Aorta (tissue), 5 donors: ENCODE measurements around the gene PHF23. TPM values are rescaled to one million over a fixed set of nuclear protein-coding genes. Genes with fewer than 3 reads are reported as not detected.

Experiments
- ATAC-seq: fragments of 200-7000 bp; cut with Tn5 transposase; one replicate; pipeline ENCODE4 v1.9.1; 2022; ENCODE audit warnings: moderate library complexity; ENCODE audit not compliant: low FRiP score
- DNase-seq, 2 donors: peaks; one replicate each; pipeline ENCODE4 v3.0.0-alpha.2; 2020
- H3K27ac ChIP-seq, 2 donors: one replicate each; pipeline ENCODE4 v1.5.1; 2013; ENCODE audit warnings: low read length in 2 of 2, mild to moderate bottlenecking in 2 of 2, moderate library complexity in 2 of 2, control low read depth in 1 of 2, inconsistent platforms in 1 of 2, low read depth in 1 of 2
- H3K27me3 ChIP-seq, 2 donors: one replicate each; pipeline ENCODE4 v1.6.1; 2013; ENCODE audit warnings: control low read depth in 1 of 2, low read length in 1 of 2, mild to moderate bottlenecking in 1 of 2, moderate library complexity in 1 of 2; ENCODE audit not compliant: insufficient read depth in 2 of 2, control insufficient read depth in 1 of 2
- H3K36me3 ChIP-seq, 2 donors: one replicate each; pipeline ENCODE4 v1.6.1; 2013; ENCODE audit warnings: control low read depth in 1 of 2, low read length in 1 of 2, mild to moderate bottlenecking in 1 of 2; ENCODE audit not compliant: insufficient read depth in 2 of 2, control insufficient read depth in 1 of 2
- H3K4me1 ChIP-seq, 2 donors: one replicate each; pipeline ENCODE4 v1.6.1; 2013; ENCODE audit warnings: low read length in 2 of 2, control low read depth in 1 of 2, mild to moderate bottlenecking in 1 of 2, moderate library complexity in 1 of 2; ENCODE audit not compliant: insufficient read depth in 2 of 2, control insufficient read depth in 1 of 2
- H3K4me3 ChIP-seq, 2 donors: one replicate each; pipeline ENCODE4 v1.5.1; 2013; ENCODE audit warnings: low read length in 2 of 2, control low read depth in 1 of 2, mild to moderate bottlenecking in 1 of 2
- H3K9me3 ChIP-seq: one replicate; pipeline ENCODE4 v1.6.1; 2013; ENCODE audit warnings: mild to moderate bottlenecking, low read length; ENCODE audit not compliant: control insufficient read depth
- WGBS, 2 donors: extraction: QIAGEN DNeasy Blood & Tissue Kit; methylation state at CpG; one replicate each; pipeline ENCODE4 v1.1.7; 2013; 5-methylcytosine and 5-hydroxymethylcytosine counted together
- intact Hi-C, 2 donors: fragments of 100-400 bp; cut with DNase I; formaldehyde crosslinking; loops; one replicate each; pipeline versions ENCODE4 v1.14.2 to v1.15.0; 2022
- polyA plus RNA-seq, 2 donors: library from polyadenylated mRNA; stranded (reverse); fragments of 200-250 nt; gene quantifications; one replicate each; pipeline ENCODE4 v1.2.3, GENCODE V29; 2013
- total RNA-seq, 2 donors: library from RNA; stranded (reverse); fragmentation: NEBNext Ultra II Directional; extraction: Animal tissue kit (Norgen Biotek cat#: 25700); gene quantifications; one replicate each; pipeline ENCODE4 v1.2.1, GENCODE V29; 2021
- donor health status: healthy with polysubstance abuse.
- donor health status: Bipolar disorder and iron deficiency.
- donor health status: DM: no; HTN: no; CAD: no.
- donor health status: DM: no; HTN: no; CAD: no.
- donor health status: DM: yes; HTN: yes; CAD: no.

The PHF23 gene
- total and polyA plus RNA-seq, 4 donors: 19.2 to 30.8 (median 26.4) TPM

GRCh38 chr17:7219812-7220592, 19.3 kb downstream of the PHF23 start, which contains the start of the genes ACADVL and DLG4:
Gene ACADVL, plus strand, starts transcription at chr17:7219938. Its CDS starts 47 bp downstream, at chr17:7219985.
Gene DLG4, minus strand, starts transcription at chr17:7219836.
- intact Hi-C loops: no loop called here
- peak; percentile 92 for ATAC-seq
- WGBS, 2 donors: 0 to 1% methylated on average over 42 to 63 of the region's 63 CpGs
- H3K27me3 ChIP-seq: no peaks in the 10 kb centered on the region
- H3K9me3 ChIP-seq: no peaks in the 10 kb centered on the region
- no peaks in the 10 kb centered on the region for H3K4me1 ChIP-seq
- peak within 1 kb of the TSS; percentile 23 to 89 for H3K27ac ChIP-seq
- H3K36me3 ChIP-seq: peaks cover 0 to 6% of the 10 kb centered on the region in 2 donors
- peak; percentile 96 to 99 for DNase-seq
- H3K4me3 ChIP-seq: peak within 1 kb of the TSS; percentile 22 to 56

- 16 to 18% methylated on average over 12 of the region's 12 CpGs for WGBS, 2 donors
- ATAC-seq: no peak
- Histone ChIP-seq H3K9me3 (no peaks in the 10 kb centered on the region), H3K27ac (peak overlapping the region; percentile 8 to 15), H3K27me3 (no peaks in the 10 kb centered on the region), H3K4me1 (no peaks in the 10 kb centered on the region), H3K36me3 (peaks cover 0 to 6% of the 10 kb centered on the region in 2 donors), H3K4me3 (no peak overlapping the region)
- no peak for DNase-seq
- intact Hi-C loops: no loop called here
These were observed 19.9 kb downstream of the PHF23 start for GRCh38 chr17:7219229-7219811.

DNA sequence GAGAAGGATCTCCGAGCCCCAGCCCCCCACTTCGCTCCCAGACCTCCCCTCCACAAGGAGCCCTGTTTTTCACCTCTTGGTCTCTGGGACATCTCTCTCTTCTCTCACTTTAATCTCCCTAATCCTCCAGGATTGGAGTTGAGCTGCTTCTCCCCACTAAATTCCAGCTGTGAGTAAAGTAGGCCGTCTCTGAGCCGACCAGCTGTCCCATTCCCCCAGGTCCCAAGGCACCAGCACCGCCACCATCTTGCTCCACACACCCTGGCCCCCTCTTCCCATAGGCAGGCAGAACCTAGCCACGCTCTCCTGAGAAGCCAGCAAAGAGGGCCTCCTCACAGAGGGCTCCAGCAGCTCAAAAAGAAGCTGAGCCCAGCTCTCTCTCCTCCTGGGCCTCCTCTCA, 20.5 kb downstream of the PHF23 start:
- ATAC-seq: no peak
- Histone ChIP-seq H3K4me3 (no peak overlapping the region), H3K27ac (peak overlapping the region in 1 of 2 donors; percentile 8), H3K36me3 (peaks cover 0 to 3% of the 10 kb centered on the region in 2 donors), H3K9me3 (no peaks in the 10 kb centered on the region), H3K27me3 (no peaks in the 10 kb centered on the region), H3K4me1 (no peaks in the 10 kb centered on the region)
- intact Hi-C loops: no loop called here
- no peak for DNase-seq
- WGBS, 2 donors: 71 to 85% methylated on average over 6 of the region's 6 CpGs

- Histone ChIP-seq H3K27me3 (no peaks in the 10 kb centered on the region), H3K9me3 (no peaks in the 10 kb centered on the region), H3K27ac (no peak overlapping the region), H3K4me1 (no peaks in the 10 kb centered on the region), H3K4me3 (no peak overlapping the region), H3K36me3 (no peaks in the 10 kb centered on the region)
- DNase-seq (no peak), ATAC-seq (no peak)
- 58 to 60% methylated on average over 6 of the region's 6 CpGs for WGBS, 2 donors
- intact Hi-C loops: no loop called here
These were observed 21.1 kb downstream of the PHF23 start for GRCh38 chr17:7218166-7218565.

DNA sequence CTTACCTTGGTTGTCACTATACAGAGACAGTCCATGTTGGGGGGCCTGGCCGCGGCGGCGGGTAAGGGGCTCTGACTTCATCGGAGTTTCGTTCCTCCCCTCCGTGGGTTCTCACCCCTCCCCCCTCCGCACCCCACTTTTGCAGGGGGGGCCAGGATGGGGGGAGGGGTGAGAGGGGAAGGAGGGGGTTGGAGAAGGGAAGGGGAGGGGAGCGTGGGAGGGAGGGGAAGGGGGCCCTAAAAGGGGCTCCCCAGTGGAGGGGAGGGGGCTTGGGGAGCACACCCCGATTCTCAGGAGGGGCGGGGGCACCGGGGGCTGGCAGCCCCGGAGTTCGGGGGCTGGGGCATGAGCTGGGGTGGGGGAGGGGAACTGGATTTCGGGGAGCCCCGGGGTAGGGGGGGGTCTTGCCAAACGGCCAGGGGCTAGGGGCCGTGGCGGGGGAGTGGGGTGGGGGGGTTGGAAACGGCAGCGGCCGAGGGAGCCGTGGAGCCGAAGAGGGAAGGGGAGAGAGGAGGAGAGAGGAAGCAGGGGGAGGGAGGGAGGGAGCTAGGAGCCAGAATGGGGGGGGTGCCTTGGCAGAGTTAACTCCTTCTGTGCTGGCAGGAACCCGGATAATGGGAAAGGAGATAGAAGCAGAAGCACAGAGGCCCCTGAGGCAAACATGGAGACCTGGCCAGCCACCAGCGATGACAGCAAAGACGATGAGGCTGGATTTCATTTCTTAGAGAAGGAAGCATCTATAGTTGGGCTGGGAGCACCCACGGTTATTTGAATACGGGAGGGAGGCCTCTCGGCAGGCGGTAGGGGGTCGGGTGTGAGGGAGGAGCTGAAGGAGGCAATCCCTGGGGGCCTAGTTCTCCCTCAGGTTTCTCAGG, 21.9 kb downstream of the PHF23 start:
- H3K9me3 ChIP-seq: no peaks in the 10 kb centered on the region
- H3K36me3 ChIP-seq: no peaks in the 10 kb centered on the region
- DNase-seq: peak in 1 of 2 donors; percentile 78
- intact Hi-C loops: no loop called here
- H3K4me1 ChIP-seq: no peaks in the 10 kb centered on the region
- no peak for ATAC-seq
- no peak overlapping the region for H3K27ac ChIP-seq
- 1 to 2% methylated on average over 26 to 32 of the region's 32 CpGs for WGBS, 2 donors
- peak overlapping the region; percentile 31 to 43 for H3K4me3 ChIP-seq
- no peaks in the 10 kb centered on the region for H3K27me3 ChIP-seq

- ATAC-seq: no peak
- Histone ChIP-seq H3K36me3 (no peaks in the 10 kb centered on the region), H3K27me3 (no peaks in the 10 kb centered on the region), H3K9me3 (no peaks in the 10 kb centered on the region), H3K4me1 (no peaks in the 10 kb centered on the region), H3K4me3 (peak overlapping the region; percentile 31 to 43), H3K27ac (no peak overlapping the region)
- no peak for DNase-seq
- WGBS, 2 donors: 7 to 8% methylated on average over 7 of the region's 7 CpGs
- intact Hi-C loops: no loop called here
These were observed 22.8 kb downstream of the PHF23 start for GRCh38 chr17:7216242-7217112.

DNA sequence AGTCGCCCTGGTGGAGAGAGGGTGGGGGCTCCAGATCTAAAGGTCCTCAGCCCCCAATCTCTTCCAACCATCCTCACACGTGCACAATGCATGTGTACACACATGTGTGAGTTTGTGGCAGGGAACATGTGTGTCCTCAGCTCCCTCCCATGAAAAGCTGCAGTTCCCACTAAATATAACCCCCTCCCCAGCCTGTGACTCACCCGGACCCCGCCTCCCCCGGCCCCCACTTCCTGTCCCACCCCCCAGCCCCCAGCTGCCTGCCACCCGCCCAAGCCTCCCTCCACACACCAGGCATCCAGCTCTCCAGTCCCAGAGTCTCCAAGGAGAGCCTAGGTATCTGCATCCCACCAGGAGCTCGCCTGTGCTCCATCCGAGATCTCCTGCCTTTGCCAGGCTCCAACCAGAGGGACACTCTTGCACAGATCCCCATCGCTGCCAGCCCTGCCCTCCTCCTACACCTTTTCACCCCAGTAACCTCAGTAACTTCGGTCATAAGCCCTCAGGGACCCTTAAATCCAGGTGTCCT, 23.5 kb downstream of the PHF23 start:
- H3K4me1 ChIP-seq: no peaks in the 10 kb centered on the region
- no peak overlapping the region for H3K4me3 ChIP-seq
- ATAC-seq: no peak

More for the DNA sequence above, 23.5 kb downstream of the PHF23 start:
- H3K27me3 ChIP-seq: no peaks in the 10 kb centered on the region
- peak overlapping the region in 1 of 2 donors; percentile 49 for H3K27ac ChIP-seq
- WGBS, 2 donors: 2 to 3% methylated on average over 9 to 10 of the region's 10 CpGs
- no peaks in the 10 kb centered on the region for H3K9me3 ChIP-seq
- intact Hi-C loops: no loop called here
- H3K36me3 ChIP-seq: no peaks in the 10 kb centered on the region
- DNase-seq: peak in 1 of 2 donors; percentile 55
